Ishikawa (cell line): ENCODE data around the gene LTB4R2.

ENCODE experiments used
- CEBPB ChIP-seq: IDR thresholded peaks from 2 replicates; pipeline ENCODE4 v1.6.1; 2012
- EP300 ChIP-seq: IDR thresholded peaks from 2 replicates; pipeline ENCODE4 v1.6.1; 2012; ENCODE audit warnings: borderline replicate concordance
- FOXM1 ChIP-seq: IDR thresholded peaks from 2 replicates; pipeline ENCODE4 v1.6.1; 2012; ENCODE audit warnings: low read depth, borderline replicate concordance
- NFIC ChIP-seq: IDR thresholded peaks from 2 replicates; pipeline ENCODE4 v1.6.1; 2012
- RAD21 ChIP-seq: IDR thresholded peaks from 2 replicates; pipeline ENCODE4 v1.6.1; 2012; ENCODE audit warnings: low read depth
- TAF1 ChIP-seq: IDR thresholded peaks from 2 replicates; pipeline ENCODE4 v1.6.1; 2012; ENCODE audit warnings: low read depth, mild to moderate bottlenecking
- TCF12 ChIP-seq: IDR thresholded peaks from 2 replicates; pipeline ENCODE4 v1.6.1; 2012; ENCODE audit warnings: low read depth
- TEAD4 ChIP-seq: IDR thresholded peaks from 2 replicates; pipeline ENCODE4 v1.6.1; 2012
- YY1 ChIP-seq: IDR thresholded peaks from 2 replicates; pipeline ENCODE4 v1.6.1; 2012; ENCODE audit warnings: low read depth
- ZBTB7A ChIP-seq: IDR thresholded peaks from 2 replicates; pipeline ENCODE4 v1.6.1; 2012; ENCODE audit warnings: low read depth
- TF ChIP-seq, protein P1 (sequence below): IDR thresholded peaks from 2 replicates; pipeline ENCODE4 v1.6.1; 2012
- TF ChIP-seq, protein P2 (sequence below): IDR thresholded peaks from 2 replicates; pipeline ENCODE4 v1.6.1; 2012; ENCODE audit warnings: low read depth, mild to moderate bottlenecking
- TF ChIP-seq, protein P3 (sequence below): IDR thresholded peaks from 2 replicates; pipeline ENCODE4 v1.6.1; 2012

DNA sequence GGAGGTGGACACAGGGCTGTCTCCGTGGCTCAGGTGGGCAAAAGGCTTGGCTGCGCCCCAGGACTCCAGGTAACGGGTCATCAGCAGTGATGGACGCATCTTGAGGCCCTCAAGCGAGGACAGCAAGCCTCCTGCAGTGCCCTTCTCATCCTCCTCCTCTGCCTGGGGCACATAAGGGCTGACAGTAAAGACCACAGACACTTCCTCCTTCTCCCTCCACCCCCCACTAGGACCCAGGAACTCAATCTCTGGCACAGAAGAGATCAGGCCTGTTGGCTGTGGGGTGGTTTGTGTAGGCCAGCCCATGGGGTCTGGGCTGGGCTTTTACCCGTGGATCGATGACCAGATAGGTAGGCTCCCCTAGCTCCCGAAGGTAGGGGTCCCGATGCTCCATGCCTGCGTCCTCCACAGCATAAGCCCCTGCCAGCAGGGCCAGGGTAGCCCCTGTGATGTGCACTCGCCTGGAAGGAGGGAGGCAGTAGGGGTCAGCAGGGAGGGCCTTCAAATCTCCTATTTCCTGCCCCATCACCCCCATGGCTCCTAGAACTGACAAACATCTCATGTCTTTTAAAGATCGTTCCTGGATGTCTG is 19.2 kb downstream of the LTB4R2 start:
- TF ChIP-seq, protein P1, sequence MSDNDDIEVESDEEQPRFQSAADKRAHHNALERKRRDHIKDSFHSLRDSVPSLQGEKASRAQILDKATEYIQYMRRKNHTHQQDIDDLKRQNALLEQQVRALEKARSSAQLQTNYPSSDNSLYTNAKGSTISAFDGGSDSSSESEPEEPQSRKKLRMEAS = no peak
- TF ChIP-seq, protein P2, sequence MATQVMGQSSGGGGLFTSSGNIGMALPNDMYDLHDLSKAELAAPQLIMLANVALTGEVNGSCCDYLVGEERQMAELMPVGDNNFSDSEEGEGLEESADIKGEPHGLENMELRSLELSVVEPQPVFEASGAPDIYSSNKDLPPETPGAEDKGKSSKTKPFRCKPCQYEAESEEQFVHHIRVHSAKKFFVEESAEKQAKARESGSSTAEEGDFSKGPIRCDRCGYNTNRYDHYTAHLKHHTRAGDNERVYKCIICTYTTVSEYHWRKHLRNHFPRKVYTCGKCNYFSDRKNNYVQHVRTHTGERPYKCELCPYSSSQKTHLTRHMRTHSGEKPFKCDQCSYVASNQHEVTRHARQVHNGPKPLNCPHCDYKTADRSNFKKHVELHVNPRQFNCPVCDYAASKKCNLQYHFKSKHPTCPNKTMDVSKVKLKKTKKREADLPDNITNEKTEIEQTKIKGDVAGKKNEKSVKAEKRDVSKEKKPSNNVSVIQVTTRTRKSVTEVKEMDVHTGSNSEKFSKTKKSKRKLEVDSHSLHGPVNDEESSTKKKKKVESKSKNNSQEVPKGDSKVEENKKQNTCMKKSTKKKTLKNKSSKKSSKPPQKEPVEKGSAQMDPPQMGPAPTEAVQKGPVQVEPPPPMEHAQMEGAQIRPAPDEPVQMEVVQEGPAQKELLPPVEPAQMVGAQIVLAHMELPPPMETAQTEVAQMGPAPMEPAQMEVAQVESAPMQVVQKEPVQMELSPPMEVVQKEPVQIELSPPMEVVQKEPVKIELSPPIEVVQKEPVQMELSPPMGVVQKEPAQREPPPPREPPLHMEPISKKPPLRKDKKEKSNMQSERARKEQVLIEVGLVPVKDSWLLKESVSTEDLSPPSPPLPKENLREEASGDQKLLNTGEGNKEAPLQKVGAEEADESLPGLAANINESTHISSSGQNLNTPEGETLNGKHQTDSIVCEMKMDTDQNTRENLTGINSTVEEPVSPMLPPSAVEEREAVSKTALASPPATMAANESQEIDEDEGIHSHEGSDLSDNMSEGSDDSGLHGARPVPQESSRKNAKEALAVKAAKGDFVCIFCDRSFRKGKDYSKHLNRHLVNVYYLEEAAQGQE = no peak
- TF ChIP-seq ZBTB7A (no peak), FOXM1 (no peak), TCF12 (no peak), TAF1 (no peak), EP300 (no peak), CEBPB (no peak), NFIC (no peak), RAD21 (no peak), TEAD4 (no peak), YY1 (no peak)
- TF ChIP-seq, protein P3, sequence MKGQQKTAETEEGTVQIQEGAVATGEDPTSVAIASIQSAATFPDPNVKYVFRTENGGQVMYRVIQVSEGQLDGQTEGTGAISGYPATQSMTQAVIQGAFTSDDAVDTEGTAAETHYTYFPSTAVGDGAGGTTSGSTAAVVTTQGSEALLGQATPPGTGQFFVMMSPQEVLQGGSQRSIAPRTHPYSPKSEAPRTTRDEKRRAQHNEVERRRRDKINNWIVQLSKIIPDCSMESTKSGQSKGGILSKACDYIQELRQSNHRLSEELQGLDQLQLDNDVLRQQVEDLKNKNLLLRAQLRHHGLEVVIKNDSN = no peak
